A673 (cell line): ENCODE results near the gene ORAI1.

ENCODE experiments used
- CTCF ChIP-seq: fragments of 300-800, 200-600 bp; sonication (generic); conservative IDR thresholded peaks from 2 replicates; pipeline ENCODE4 v1.5.1; 2017; ENCODE audit warnings: low read depth, mild to moderate bottlenecking, antibody characterized with exemption, low read length, moderate library complexity, mixed read lengths
- EZH2 ChIP-seq: fragments of 200-600 bp; sonication (generic); IDR thresholded peaks from 2 replicates; pipeline ENCODE4 v1.6.1; 2017; ENCODE audit warnings: borderline replicate concordance, low read depth, mild to moderate bottlenecking, mixed read lengths, antibody characterized with exemption, low read length; ENCODE audit not compliant: poor library complexity, severe bottlenecking

- TF ChIP-seq CTCF (no peak), EZH2 (no peak)
Observed at GRCh38 chr12:121649322-121649721, 23.0 kb downstream of the ORAI1 start.
